Activated CD8-positive, alpha-beta memory T cell treated with anti-CD3 and anti-CD28 coated beads, Interleukin-2, amount 50 U/mL, for 1 hour (primary cell): ENCODE results near the gene MYO3B.
"Not testable (repeated sequence)": the region's sequence is repeated elsewhere in the genome, so short reads cannot be mapped to it uniquely, and the experiment has no call there.

ENCODE experiments used
- DNase-seq: peaks from one replicate; pipeline ENCODE4 v3.0.0-alpha.2; 2020; ENCODE audit errors: extremely low read depth

MYO3B gene

GRCh38 chr2:170425281-170425751, 247.4 kb downstream of the MYO3B start:
- DNase-seq: no peak

- no peak for DNase-seq
These were observed 250.9 kb downstream of the MYO3B start for GRCh38 chr2:170428868-170429267.

DNA sequence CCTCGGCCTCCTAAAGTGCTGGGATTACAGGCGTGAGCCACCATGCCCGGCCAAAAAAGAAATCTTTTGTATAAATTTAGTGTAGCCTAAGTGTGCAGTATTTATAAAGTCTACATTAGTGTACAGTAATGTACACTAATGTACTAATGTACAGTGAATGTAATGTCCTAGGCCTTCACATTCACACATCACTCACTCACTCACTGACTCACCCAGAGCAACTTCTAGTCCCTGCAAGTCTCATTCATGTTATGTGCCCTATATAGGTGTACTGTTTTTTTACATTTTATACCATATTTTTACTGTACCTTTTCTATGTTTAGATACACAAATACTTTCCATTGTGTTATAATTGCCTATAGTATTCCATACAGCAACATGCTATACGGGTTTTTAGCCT, 254.9 kb downstream of the MYO3B start:
- no peak for DNase-seq

GRCh38 chr2:170433448-170433847, 255.5 kb downstream of the MYO3B start:
- DNase-seq: no peak

DNA sequence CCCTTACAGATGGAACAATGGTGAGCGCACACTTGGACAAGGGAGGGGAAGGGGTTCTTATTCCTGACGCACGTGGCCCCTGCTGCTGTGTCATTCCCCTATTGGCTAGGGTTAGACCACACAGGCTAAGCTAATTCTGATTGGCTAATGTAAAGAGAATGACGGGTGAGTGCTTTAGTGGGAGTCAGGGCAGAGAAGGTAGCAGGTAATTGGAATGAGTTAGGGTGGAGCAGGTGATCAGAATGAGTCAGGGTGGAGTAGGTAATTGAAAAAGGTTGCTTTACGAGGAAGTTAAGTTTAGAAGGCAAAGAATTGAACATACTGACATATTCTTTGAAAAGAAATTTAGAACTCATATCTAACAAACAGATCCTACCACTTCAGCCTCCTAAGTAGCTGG, 256.4 kb downstream of the MYO3B start:
- not testable (repeated sequence) for DNase-seq

DNA sequence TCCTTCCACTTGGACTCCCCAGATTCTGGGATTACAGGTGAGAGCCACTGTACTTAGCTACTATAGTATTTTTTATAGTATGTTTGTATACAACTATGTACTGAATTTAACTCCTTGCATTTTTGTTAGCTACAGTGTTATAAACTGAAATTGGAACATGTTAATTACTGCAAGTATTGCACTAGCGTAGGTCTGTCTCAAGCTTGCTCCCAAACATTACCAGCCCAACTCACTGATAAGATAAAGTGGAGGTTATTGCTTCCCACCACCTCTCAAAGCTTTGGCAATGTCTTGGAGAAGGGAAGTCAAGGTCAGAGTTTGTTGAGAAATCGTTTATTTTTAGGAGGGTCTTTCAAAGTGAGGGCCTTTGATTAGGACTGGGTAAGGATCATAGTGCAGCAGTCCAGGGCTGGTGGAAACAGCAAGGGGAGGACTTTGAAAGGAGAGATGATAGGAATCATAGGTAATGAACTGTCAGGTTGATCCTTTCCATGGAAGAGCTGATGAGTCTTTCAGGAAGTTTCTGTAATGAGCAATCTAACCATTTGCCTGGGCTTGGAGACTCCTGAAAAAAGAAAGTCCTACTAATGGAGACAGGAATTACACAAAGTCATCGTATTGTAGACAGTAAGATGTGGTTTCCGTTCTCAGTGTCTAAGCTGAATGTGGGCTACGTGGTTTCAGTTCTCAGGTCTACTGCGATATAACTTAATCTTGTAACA, 257.1 kb downstream of the MYO3B start:
- DNase-seq: no peak

DNA sequence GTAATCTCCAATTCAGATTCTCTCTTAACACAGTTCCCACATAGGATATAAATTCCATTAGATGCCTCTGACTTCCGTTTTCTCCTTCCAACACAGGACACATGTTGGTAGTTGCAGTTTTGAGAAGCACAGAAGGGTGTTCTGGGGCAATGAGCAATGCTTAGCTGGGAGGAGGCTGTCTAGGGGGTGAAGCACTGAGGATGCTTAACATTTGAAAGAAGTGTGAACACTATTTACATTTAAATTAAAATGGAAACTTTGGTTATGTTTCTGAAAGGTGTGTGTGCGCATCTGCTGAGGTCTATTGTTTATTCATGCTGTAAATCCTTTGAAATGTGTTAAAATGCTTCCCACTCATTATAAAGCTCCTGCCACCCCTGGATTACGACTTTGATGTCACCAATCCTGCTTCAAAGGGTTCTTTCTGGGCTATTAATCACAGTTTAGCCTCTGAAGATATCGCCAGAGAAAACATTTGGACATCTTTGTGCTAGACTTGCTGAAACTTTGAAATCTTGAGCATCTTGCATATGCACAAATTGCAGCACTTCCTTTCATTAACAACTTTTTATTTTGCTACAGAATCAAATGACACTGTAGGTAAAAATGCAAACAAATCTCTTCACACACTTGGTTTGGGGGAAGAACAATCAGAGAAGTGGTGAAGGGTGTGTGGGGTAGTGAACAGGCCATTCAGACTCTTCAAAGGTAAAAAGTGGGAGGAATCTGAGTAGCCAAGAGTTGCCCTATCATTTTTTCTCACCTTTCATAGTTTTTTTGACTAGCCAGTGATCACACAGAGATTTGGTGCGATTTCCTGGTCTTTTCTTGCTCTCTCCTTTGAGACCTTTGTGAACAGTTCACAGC, 258.4 kb downstream of the MYO3B start:
- no peak for DNase-seq

DNA sequence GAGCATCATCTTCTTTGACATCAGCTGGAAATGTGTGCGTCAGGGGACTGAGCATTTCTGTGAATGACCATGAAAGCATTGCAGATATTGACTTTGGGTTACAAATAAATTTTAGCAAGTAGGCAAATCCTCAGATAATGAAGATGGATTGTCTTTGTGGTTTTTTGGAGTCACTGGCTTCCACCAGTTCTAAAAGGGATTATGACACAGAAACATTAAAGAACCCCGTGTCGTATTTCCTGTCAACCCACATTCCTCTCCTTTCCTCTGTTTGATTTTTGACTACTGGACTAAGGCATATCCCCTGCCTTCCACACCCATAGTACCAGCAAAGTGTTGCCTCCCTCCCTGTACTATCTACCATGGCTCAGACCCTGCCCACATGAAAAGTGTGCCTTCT, 268.1 kb downstream of the MYO3B start:
- DNase-seq: no peak

GRCh38 chr2:170449034-170449433, 271.1 kb downstream of the MYO3B start:
- no peak for DNase-seq

DNA sequence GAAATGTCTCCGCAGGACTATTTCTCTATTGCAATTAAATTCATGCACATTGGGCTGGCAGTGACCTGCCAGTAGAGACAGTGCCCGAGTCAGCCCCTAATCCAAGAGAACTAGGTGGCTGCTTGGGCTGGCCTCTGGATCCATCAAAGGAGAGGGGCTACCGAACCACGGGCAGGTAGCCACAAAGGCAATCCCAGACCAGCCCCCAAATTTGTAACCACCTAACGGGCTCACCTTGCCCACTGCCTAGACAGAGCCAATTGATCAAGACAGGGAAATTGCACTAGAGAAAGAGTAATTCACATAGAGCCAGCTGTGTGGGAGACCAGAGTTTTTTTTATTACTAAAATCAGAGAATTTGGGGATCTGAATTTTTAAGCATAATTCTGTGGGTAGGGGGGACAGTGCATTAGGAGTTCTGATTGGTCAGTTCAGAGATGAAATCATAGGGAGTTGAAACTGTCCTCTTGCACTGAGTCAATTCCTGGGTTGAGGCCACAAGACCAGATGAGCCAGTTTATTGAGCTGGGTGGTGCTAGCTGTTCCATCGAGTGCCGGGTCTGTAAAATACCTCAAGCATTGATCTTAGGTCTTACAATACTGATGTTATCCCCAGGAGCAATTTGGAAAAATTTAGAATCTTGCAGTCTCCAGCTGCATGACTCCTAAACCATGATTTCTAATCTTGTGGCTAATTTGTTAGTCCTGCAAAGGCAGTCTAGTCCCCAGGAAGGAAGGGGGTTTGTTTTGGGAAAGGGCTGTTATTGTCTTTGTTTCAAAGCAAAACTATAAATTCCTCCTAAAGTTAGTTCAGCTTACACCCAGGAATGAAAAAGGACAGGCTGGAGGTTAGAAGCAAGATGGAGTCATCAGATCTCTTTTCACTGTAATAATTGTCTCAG, 276.8 kb downstream of the MYO3B start:
- no peak for DNase-seq

DNA sequence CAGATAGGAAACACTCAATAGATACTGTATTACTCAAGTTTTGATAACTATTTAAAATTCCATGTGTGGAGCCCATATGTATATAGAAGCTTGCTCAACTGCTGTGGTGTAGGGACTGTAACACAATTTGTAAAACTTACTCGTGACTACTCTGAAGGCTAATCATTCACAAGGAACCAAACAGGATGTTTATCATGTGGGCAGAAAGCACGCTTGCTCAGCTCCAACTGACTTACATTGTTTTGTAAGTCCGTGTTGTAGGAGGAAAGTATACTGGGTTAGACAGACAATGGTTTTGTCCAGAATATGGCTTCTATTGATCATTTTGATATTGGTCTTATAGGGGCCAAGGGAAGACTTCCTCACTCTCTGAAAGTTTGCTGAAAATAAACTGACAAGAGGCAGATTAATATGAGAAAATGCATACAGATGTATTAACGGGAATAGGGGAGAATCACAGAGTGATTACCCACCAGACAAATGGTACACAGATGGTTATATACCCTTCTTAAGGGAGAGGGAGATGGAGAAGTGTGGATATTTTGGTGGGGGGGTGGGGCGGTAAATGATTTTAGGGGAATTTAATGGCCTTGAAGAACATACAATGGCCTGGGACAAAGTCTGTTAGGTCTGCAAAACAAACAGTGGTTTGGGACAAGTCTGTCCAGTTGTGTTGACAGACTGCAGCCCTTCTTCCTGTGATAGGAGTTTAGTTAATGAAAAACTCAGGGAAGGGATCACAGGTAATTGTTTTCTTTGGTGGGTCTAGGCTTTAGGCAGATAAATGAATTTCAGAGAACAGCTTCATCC, 277.9 kb downstream of the MYO3B start:
- DNase-seq: no peak

GRCh38 chr2:170456914-170457313, 279.0 kb downstream of the MYO3B start:
- DNase-seq: no peak

- no peak for DNase-seq
These were observed 279.8 kb downstream of the MYO3B start for GRCh38 chr2:170457742-170458141.

- DNase-seq: no peak
These were observed 283.9 kb downstream of the MYO3B start for GRCh38 chr2:170461889-170462288.

DNA sequence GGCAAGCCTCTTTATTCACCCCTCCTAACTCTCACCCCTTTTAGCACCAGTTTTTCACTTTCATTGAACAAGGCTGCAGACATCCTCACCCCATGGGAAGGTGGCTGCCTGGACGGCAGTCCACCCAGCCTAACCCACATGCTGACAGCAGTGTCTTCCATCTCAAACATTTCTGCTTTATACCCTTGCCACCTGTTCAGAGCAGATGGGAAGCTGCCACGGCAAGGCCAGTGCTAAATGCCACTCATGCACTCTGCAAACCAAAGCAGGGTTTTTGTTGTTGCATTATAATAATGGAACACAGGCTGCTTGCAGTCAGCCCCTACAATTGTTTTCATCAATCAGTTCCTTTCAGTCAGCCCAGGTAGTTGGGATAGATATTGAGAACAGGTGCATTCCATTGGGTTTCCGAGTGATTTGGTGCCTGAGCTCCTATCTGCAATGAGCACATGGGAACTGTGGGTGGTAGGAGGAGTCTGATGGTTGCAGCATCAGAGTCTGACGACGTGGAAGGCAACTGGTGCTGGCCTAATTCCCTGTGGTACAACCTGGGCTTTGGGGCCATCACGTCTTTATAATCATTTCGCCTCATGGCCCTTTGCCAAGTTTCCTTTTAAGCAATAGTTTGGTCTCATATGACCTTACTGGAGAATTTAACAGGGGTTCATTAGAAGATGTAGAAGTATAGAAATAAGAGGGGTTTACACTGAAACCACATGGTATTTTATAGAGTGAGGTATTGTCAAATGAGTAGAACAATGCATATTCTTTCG, 284.7 kb downstream of the MYO3B start:
- DNase-seq: no peak

- DNase-seq: no peak
These were observed 285.2 kb downstream of the MYO3B start for GRCh38 chr2:170463206-170463537.

GRCh38 chr2:170464268-170464667, 286.3 kb downstream of the MYO3B start:
- DNase-seq: no peak

GRCh38 chr2:170465241-170465640, 287.3 kb downstream of the MYO3B start:
- no peak for DNase-seq

DNA sequence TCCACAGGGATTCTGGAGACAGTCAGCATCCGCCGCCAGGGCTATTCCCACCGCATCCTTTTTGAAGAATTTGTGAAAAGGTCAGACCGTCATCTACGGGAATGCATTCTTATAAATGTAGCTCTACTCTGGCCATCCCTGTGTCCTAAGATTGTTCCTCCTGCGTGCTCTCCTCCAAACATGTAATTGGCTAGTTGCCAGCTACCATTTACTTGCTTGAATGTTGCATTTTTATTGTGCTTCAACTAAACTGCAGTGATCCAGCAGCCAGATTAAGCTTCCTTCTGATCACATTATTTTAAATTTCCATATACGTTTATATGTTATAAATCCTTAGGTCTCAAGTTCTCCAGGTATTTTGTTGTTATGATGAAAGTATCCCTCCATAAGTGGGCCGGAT, 288.7 kb downstream of the MYO3B start:
- DNase-seq: no peak

- DNase-seq: no peak
These were observed 289.8 kb downstream of the MYO3B start for GRCh38 chr2:170467568-170468422.
